ENCODE results near the gene SLC7A1. TPM values are rescaled to one million over a fixed set of nuclear protein-coding genes. Genes with fewer than 3 reads are reported as not detected.

Gene SLC7A1
- total and polyA plus RNA-seq, 8 donors: 2.3 to 95.1 (median 21.2) TPM

DNA sequence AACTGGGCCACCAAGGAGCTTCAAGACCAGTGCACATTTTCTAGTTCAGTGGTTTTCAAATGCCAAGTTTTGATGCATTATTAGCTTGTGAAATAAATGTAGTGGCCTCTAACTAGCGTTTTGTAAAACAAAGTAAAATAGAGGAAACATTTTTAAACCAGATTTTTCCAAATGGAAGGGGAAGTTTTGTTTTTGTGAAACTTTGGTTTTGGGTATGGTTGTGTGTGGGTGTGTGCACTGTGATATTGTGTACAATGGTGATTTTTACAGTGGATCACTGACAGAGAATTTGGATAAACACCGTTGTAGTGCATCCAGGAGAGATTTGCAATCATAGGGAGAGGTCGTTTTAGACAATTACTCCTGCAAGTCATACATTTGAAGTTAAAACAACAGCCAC, 108.9 kb downstream of the SLC7A1 start:
- no peak for TF ChIP-seq CTCF (IDR thresholded peaks at IDR 0.05)
- TF ChIP-seq EP300 (IDR thresholded peaks at IDR 0.05): no peak
- no peak for TF ChIP-seq POLR2AphosphoS5 (IDR thresholded peaks at IDR 0.05)
- TF ChIP-seq POLR2A (IDR thresholded peaks at IDR 0.05): no peak
- DNase-seq: no peak
- WGBS, 5 donors: 57 to 65% (median 58%) methylated on average over 3 of the region's 3 CpGs
- H3K36me3 ChIP-seq: no peaks in the 10 kb centered on the region
- H3K27me3 ChIP-seq: peaks cover 0 to 12% (median 4%) of the 10 kb centered on the region in 3 donors
- H3K27ac ChIP-seq: no peak overlapping the region
- intact Hi-C loops (cut with DNase I; ENCODE audit: low total_unique reads): no loop called here
- H3K4me1 ChIP-seq: no peaks in the 10 kb centered on the region
- no peak overlapping the region for H3K4me3 ChIP-seq
- no peaks in the 10 kb centered on the region for H3K9me3 ChIP-seq

DNA sequence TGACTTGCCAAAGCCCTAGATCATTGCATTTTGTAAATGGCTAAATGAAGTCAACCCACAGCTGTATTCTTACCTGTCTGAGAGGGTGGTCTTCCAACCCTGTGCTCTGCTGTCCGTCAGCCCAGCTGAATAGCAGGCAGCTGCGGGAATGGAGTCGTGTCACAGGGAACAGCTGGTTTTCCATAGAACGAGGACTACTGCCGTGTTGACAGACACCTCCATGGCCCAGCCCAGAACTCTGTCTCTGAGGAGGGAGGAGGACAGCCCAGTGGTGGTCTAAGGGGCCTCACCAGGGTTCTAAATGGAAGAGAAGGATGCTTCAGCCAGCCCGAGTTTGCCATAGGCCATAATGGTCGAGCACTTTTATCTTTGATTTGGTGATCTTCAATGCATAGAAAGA, 110.7 kb downstream of the SLC7A1 start:
- Histone ChIP-seq H3K27me3 (peaks cover 0 to 12% (median 4%) of the 10 kb centered on the region in 3 donors), H3K4me1 (no peaks in the 10 kb centered on the region), H3K9me3 (no peaks in the 10 kb centered on the region), H3K4me3 (no peak overlapping the region), H3K27ac (no peak overlapping the region), H3K36me3 (no peaks in the 10 kb centered on the region)
- intact Hi-C loops (cut with DNase I; ENCODE audit: low total_unique reads): no loop called here
- no peak for TF ChIP-seq EP300 (IDR thresholded peaks at IDR 0.05)
- 82 to 92% (median 89%) methylated on average over 7 of the region's 7 CpGs for WGBS, 5 donors
- no peak for DNase-seq

DNA sequence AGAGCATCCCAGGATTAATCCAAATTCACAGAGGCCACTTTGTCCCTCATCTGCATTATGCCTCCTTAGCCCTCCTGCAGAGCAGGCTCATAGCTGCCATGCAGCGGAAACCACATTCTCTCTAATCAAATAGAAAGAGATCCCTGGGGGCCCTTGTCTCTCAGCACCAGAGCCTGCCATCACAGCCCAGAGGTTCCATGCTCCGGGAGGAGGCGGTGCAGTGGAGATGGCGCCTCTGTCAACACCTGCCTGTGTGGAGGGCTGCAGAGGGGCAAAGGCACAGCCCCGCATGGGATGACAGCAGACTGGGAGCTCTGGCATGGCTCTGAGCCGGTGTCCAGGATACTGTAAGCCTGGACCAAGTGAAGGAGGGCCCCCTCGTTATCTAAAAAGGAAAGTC, 111.3 kb downstream of the SLC7A1 start:
- WGBS, 5 donors: 80 to 85% (median 84%) methylated on average over 6 to 7 of the region's 7 CpGs
- H3K9me3 ChIP-seq: no peaks in the 10 kb centered on the region
- peak in 1 of 2 donors; percentile 17 for DNase-seq
- intact Hi-C loops (cut with DNase I; ENCODE audit: low total_unique reads): no loop called here
- H3K27me3 ChIP-seq: peaks cover 0 to 12% (median 4%) of the 10 kb centered on the region in 3 donors
- no peak overlapping the region for H3K4me3 ChIP-seq
- H3K36me3 ChIP-seq: no peaks in the 10 kb centered on the region
- no peak overlapping the region for H3K27ac ChIP-seq
- TF ChIP-seq CTCF (IDR thresholded peaks at IDR 0.05) (no peak), POLR2A (IDR thresholded peaks at IDR 0.05) (no peak), POLR2AphosphoS5 (IDR thresholded peaks at IDR 0.05) (no peak), EP300 (IDR thresholded peaks at IDR 0.05) (no peak)
- no peaks in the 10 kb centered on the region for H3K4me1 ChIP-seq

GRCh38 chr13:29483623-29484022, 111.9 kb downstream of the SLC7A1 start:
- TF ChIP-seq POLR2A (IDR thresholded peaks at IDR 0.05) (no peak), POLR2AphosphoS5 (IDR thresholded peaks at IDR 0.05) (no peak), CTCF (IDR thresholded peaks at IDR 0.05) (no peak), EP300 (IDR thresholded peaks at IDR 0.05) (no peak)
- no peaks in the 10 kb centered on the region for H3K9me3 ChIP-seq
- H3K27me3 ChIP-seq: peaks cover 0 to 12% (median 0%) of the 10 kb centered on the region in 3 donors
- no peak overlapping the region for H3K27ac ChIP-seq
- 62 to 82% (median 65%) methylated on average over 4 of the region's 4 CpGs for WGBS, 5 donors
- DNase-seq: no peak
- no peak overlapping the region for H3K4me3 ChIP-seq
- no peaks in the 10 kb centered on the region for H3K4me1 ChIP-seq
- no peaks in the 10 kb centered on the region for H3K36me3 ChIP-seq
- intact Hi-C loops (cut with DNase I; ENCODE audit: low total_unique reads): no loop called here

GRCh38 chr13:29483211-29483610, 112.3 kb downstream of the SLC7A1 start:
- Histone ChIP-seq H3K27me3 (peaks cover 0 to 12% (median 0%) of the 10 kb centered on the region in 3 donors), H3K4me1 (no peaks in the 10 kb centered on the region), H3K4me3 (no peak overlapping the region), H3K9me3 (no peaks in the 10 kb centered on the region), H3K36me3 (no peaks in the 10 kb centered on the region), H3K27ac (no peak overlapping the region)
- WGBS, 5 donors: 49 to 72% (median 66%) methylated on average over 11 to 15 of the region's 15 CpGs
- DNase-seq: peak; percentile 32 to 86
- intact Hi-C loops (cut with DNase I; ENCODE audit: low total_unique reads): no loop called here
- no peak for TF ChIP-seq EP300 (IDR thresholded peaks at IDR 0.05)
- TF ChIP-seq POLR2AphosphoS5 (IDR thresholded peaks at IDR 0.05): no peak
- TF ChIP-seq POLR2A (IDR thresholded peaks at IDR 0.05): no peak
- TF ChIP-seq CTCF (IDR thresholded peaks at IDR 0.05): no peak
